Renal cortex interstitium (tissue), 11 donors: Measurements from ENCODE around the gene GRIN3A. TPM values are rescaled to one million over a fixed set of nuclear protein-coding genes. Genes with fewer than 3 reads are reported as not detected.
"Not testable (repeated sequence)": the region's sequence is repeated elsewhere in the genome, so short reads cannot be mapped to it uniquely, and the experiment has no call there.

ENCODE experiments used
- DNase-seq, 11 donors: peaks; one replicate each; pipeline ENCODE4 v3.0.0-alpha.2; 2013; ENCODE audit warnings: low read depth in 9 of 11, low spot score in 4 of 11; ENCODE audit errors: extremely low read depth in 1 of 11
- polyA plus RNA-seq, 3 donors: library from polyadenylated mRNA; unstranded; fragments of 120-200 nt; gene quantifications; one replicate each; pipeline ENCODE4 v1.2.1, GENCODE V29; 2013; ENCODE audit not compliant: insufficient read length in 3 of 3

GRIN3A gene
- polyA plus RNA-seq, 3 donors: 1.6 to 2.8 (median 2.0) TPM

DNA sequence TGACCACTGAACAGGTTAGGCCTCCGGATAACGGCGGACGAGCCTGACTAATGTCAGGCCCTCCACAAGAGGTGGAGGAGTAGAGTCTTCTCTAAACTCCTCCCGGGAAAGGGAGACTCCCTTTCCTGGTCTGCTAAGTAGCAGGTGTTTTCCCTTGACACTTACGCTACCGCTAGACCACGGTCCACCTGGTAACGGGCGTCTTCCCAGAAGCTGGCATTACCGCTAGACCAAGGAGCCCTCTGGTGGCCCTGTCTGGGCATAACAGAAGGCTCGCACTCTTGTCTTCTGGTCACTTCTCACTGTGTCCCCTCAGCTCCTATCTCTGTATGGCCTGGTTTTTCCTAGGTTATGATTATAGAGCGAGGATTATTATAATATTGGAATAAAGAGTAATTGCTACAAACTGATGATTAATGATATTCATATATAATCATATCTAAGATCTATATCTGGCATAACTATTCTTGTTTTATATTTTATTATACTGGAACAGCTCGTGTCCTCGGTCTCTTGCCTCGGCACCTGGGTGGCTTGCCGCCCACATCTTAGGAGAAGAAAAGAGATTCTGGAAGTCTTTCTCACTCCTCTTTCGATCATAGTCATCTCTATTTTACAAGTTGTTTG is 188.9 kb downstream of the GRIN3A start:
- not testable (repeated sequence) for DNase-seq

DNA sequence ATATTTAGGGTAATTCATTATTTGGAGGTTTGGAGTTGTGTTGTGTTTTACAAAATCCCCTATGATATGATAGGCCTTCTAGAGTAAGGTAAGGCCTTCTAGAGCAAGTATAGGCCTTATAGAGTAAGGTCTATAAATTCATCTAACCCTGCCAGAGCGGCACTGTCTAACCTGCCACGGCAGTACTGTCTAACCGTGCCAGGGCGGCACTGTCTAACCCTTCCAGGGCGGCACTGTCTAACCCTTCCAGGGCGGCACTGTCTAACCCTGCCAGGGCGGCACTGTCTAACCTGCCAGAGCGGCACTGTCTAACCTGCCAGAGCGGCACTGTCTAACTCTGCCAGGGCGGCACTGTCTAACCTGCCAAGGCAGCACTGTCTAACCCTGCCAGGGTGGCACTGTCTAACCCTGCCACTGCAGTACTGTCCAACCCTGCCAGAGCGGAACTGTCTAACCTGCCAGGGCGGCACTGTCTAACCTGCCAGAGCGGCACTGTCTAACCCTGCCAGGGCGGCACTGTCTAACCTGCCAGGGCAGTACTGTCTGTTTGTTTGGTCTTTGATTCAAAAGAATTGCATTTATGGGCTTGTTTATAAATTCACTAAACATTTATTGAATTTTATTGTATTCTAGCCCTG is 195.2 kb downstream of the GRIN3A start:
- DNase-seq: no peak

GRCh38 chr9:101540069-101540468 is 198.4 kb downstream of the GRIN3A start:
- DNase-seq: no peak

DNA sequence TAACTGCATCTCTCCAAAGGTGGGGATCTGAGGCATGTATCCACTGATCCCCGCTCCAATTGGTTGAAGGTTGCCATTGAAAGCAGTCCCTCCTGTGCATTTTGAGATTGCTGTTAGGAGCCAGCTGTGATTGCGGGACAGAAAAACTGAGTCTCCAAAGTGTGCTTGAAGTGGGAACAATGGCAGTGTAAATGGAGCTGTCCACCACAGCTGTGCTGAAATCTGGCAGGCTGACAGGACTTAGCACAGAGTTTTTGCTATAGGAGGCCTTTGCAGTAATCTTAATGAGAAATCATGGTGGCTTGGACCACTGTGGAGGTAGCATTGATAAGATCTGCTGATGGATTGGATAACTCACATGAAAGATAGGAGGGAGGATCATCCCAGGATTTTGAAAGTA is 201.5 kb downstream of the GRIN3A start:
- peak in 6 of 11 donors; percentile 33 to 47 (median 40) for DNase-seq

- DNase-seq: no peak
Observed at GRCh38 chr9:101536351-101536750, 202.1 kb downstream of the GRIN3A start.

DNA sequence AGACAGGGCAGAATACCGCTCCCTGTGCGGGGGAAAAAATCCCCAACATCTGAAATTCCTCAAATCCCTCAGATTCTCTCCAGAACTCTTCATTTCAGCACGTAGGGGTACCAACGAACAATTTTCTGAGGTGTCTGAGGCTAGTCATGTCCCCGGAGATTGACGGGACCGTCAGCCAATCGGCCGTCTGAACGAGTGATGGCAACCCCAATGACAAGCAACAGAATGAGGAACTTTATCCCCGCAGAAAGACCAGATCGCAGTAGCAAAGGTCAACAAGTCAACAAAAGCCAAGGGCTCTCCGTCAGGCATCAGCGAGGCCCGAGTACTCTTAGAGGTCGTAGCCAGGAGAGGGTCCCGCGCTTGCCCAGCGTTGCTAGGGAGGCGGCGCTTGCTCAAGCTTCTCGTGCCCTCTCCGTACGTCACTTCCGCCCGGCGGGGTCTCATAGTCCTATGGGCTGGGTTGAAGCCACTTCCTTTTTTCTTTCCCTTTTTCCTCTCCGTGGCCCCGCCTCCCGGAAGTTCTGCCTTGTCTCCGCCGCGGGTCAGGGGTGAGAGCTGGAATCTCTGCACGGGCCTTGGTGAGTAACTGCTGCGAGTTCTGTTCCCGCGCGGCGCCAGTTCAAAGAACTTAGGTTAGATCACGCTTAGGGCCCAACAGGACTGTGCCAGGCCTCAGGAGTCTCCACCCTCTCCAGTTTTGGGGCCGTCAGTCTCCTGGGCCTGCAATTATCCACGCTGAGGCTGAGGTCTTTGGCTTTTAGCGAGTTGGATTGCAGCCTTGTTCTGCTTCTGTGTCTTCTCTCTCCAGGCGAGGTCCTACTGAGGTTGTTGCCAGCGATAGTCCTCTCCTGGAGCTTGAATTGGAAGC is 204.9 kb downstream of the GRIN3A start, which contains the start of gene RNF20:
Gene RNF20 (plus strand): TSS at position 520 of the 871 bp plus-strand sequence. CDS start 1,571 bp downstream, outside the sequence.
- peak; percentile 96 to 100 (median 99) for DNase-seq

DNA sequence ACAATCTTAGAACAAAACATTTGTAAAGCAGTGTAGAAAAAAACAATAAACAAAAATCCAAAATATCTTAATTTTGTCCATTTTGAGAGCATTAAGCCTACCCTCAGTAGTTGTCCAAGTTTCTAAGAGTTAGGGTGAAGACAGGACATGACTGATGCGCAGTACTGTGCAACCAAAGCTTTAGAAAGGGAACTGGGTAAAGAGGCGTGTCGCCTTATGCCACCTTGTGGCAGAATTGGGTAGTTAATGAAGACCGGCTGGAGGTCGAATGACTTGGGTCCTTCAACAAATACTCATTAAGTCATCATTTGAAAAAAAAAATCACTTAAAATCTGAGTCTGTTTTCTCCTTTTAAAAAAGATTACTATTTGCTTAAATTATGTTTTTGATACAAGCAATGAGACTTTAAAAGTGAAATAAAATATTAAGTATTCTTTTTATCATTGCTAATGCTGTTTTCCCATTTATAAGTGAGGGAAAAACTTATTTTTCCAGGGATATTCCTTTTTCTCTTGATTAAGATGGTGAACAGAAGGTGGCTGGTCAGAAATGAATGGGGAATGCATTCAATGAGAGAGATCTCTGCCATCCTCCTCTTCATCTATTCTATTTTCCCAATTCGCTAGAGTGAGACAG is 208.3 kb downstream of the GRIN3A start:
- peak in 8 of 11 donors; percentile 37 to 69 (median 48) for DNase-seq

- DNase-seq: no peak
Observed at GRCh38 chr9:101528015-101528414, 210.4 kb downstream of the GRIN3A start.

GRCh38 chr9:101527066-101527465 is 211.4 kb downstream of the GRIN3A start:
- no peak for DNase-seq

GRCh38 chr9:101524371-101524770 is 214.1 kb downstream of the GRIN3A start:
- no peak for DNase-seq

Other genes starting within 250 kb of the GRIN3A start
- 10 to 100 TPM; 59.9 to 71.9 (median 60.3) TPM for gene RNF20, start 204.8 kb downstream of the GRIN3A start, polyA plus RNA-seq
- under 1 TPM in 1 of 3 donors, not detected in 2; 0.06 TPM for gene PPP3R2, start 143.7 kb downstream of the GRIN3A start, polyA plus RNA-seq